Kidney (tissue), 14 donors: ENCODE results near the gene STKLD1. TPM values are rescaled to one million over a fixed set of nuclear protein-coding genes. Genes with fewer than 3 reads are reported as not detected.
A peak's percentile ranks its signal among the peaks of the same experiment; 100 is the strongest.
"Not testable (repeated sequence)": the region's sequence is repeated elsewhere in the genome, so short reads cannot be mapped to it uniquely, and the experiment has no call there.

Experiments
- DNase-seq, 5 donors: peaks; one replicate each; pipeline ENCODE4 v3.0.0-alpha.2; 2013 to 2020
- FAIRE-seq: peaks from 2 replicates; lab custom pipeline; 2012; peaks lifted over from hg19 to GRCh38; lab: Jason Lieb, UNC
- H3K27ac ChIP-seq, 2 donors: one replicate each; pipeline ENCODE4 v1.7.0; 2013; ENCODE audit warnings: low read depth in 2 of 2, low read length in 2 of 2, inconsistent platforms in 1 of 2
- H3K27me3 ChIP-seq: one replicate; pipeline ENCODE4 v1.7.1; 2013; ENCODE audit warnings: low read length, inconsistent platforms; ENCODE audit not compliant: control insufficient read depth, insufficient read depth
- H3K36me3 ChIP-seq, 3 donors: one replicate each; pipeline versions ENCODE4 v1.7.0 to v1.7.1; 2013; ENCODE audit warnings: low read length in 3 of 3, control low read depth in 1 of 3, inconsistent platforms in 1 of 3; ENCODE audit not compliant: insufficient read depth in 3 of 3, control insufficient read depth in 2 of 3
- H3K4me1 ChIP-seq, 3 donors: one replicate each; pipeline versions ENCODE4 v1.7.0 to v1.7.1; 2013; ENCODE audit warnings: low read length in 3 of 3, inconsistent platforms in 1 of 3, low read depth in 1 of 3; ENCODE audit not compliant: control insufficient read depth in 2 of 3, insufficient read depth in 2 of 3
- H3K4me3 ChIP-seq, 3 donors: one replicate each; pipeline versions ENCODE4 v1.7.0 to v1.8.1; 2013; ENCODE audit warnings: low read length in 3 of 3, control low read depth in 1 of 3, inconsistent platforms in 1 of 3
- H3K9ac ChIP-seq, 3 donors: one replicate each; pipeline versions ENCODE4 v1.7.0 to v1.7.1; 2013; ENCODE audit warnings: low read length in 3 of 3, control low read depth in 1 of 3, inconsistent platforms in 1 of 3
- H3K9me3 ChIP-seq, 3 donors: one replicate each; pipeline versions ENCODE4 v1.7.0 to v1.7.1; 2013; ENCODE audit warnings: low read length in 3 of 3, control low read depth in 1 of 3, inconsistent platforms in 1 of 3; ENCODE audit not compliant: control insufficient read depth in 2 of 3, insufficient read depth in 1 of 3
- intact Hi-C: fragments of 100-400 bp; cut with DNase I; formaldehyde crosslinking; loops from one replicate; pipeline ENCODE4 v1.11.1; 2022
- polyA plus RNA-seq: library from polyadenylated mRNA; stranded (reverse); fragments of 350-450 nt; fragmentation: Illumina TruSeq; extraction: RNeasy Lipid Tissue Mini Kit (QIAGEN cat#74804); gene quantifications from one replicate; pipeline ENCODE4 v1.2.3, GENCODE V29; 2014; ENCODE audit warnings: low read depth, low replicate concordance; ENCODE audit not compliant: insufficient read depth
- total RNA-seq: library from RNA; stranded (reverse); fragmentation: NEBNext Ultra II Directional; extraction: Animal tissue kit (Norgen Biotek cat#: 25700); gene quantifications from one replicate; pipeline ENCODE4 v1.2.1, GENCODE V29; 2021
- TF ChIP-seq, protein P1 (sequence below): IDR thresholded peaks from 3 replicates; pipeline ENCODE4 v1.5.1; 2012; ENCODE audit warnings: mild to moderate bottlenecking, moderate library complexity, borderline replicate concordance; ENCODE audit not compliant: insufficient read depth; ENCODE audit errors: extremely low read depth
- donor health status: control.
- donor health status: control.
- donor health status: control.
- donor health status: control.
- donor health status: control.
- donor health status: DM: yes; HTN: yes; CAD: no.
- donor health status: Normal renal cell carcinoma (clear cell type).

The STKLD1 gene
- total and polyA plus RNA-seq, 2 donors from 2014 or later = 1.9 to 4.0 TPM

- peak overlapping the region in 1 of 3 donors; percentile 19 for H3K9ac ChIP-seq
- TF ChIP-seq, protein P1, sequence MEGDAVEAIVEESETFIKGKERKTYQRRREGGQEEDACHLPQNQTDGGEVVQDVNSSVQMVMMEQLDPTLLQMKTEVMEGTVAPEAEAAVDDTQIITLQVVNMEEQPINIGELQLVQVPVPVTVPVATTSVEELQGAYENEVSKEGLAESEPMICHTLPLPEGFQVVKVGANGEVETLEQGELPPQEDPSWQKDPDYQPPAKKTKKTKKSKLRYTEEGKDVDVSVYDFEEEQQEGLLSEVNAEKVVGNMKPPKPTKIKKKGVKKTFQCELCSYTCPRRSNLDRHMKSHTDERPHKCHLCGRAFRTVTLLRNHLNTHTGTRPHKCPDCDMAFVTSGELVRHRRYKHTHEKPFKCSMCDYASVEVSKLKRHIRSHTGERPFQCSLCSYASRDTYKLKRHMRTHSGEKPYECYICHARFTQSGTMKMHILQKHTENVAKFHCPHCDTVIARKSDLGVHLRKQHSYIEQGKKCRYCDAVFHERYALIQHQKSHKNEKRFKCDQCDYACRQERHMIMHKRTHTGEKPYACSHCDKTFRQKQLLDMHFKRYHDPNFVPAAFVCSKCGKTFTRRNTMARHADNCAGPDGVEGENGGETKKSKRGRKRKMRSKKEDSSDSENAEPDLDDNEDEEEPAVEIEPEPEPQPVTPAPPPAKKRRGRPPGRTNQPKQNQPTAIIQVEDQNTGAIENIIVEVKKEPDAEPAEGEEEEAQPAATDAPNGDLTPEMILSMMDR = no peak
- FAIRE-seq (no peak), DNase-seq (peak in 2 of 5 donors; percentile 21 to 28)
- no peak overlapping the region for H3K27ac ChIP-seq
- peak overlapping the region in 2 of 3 donors; percentile 3 to 88 for H3K4me3 ChIP-seq
- H3K36me3 ChIP-seq = peaks cover 0 to 27% (median 20%) of the 10 kb centered on the region in 3 donors
- H3K9me3 ChIP-seq = no peaks in the 10 kb centered on the region
- intact Hi-C loops = loop anchor here (10.0 kb wide), 1 partner anchor 149 kb away; no protein-coding TSS in a partner anchor
- peaks cover 0 to 22% (median 0%) of the 10 kb centered on the region in 3 donors for H3K4me1 ChIP-seq
- no peaks in the 10 kb centered on the region for H3K27me3 ChIP-seq
These were observed 42.0 kb upstream of the STKLD1 start for GRCh38 chr9:133334161-133334560.

DNA sequence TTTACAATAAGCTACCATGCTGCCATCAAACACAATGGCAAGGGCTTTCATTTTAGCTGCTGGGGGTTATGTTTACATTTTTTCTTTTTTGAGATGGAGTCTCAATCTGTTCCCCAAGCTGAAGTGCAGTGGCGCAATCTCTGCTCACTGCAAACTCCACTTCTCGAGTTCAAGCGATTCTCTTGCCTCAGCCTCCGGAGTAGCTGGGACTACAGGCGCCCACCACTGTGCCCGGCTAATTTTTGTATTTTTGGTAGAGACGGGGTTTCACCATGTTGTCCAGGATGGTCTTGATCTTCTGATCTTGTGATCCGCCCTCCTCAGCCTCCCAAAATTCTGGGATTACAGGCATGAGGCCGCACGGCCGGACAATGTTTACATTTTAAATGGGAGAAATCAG is 41.3 kb upstream of the STKLD1 start:
- intact Hi-C loops = loop anchor here (10.0 kb wide), 1 partner anchor 150 kb away; no protein-coding TSS in a partner anchor
- not testable (repeated sequence) for FAIRE-seq, H3K27ac ChIP-seq, H3K27me3 ChIP-seq, H3K9me3 ChIP-seq
- Histone ChIP-seq H3K4me1 (peaks cover 0 to 22% (median 0%) of the 10 kb centered on the region in 3 donors), H3K9ac (peak overlapping the region in 1 of 3 donors; percentile 71), H3K36me3 (peaks cover 0 to 27% (median 22%) of the 10 kb centered on the region in 3 donors), H3K4me3 (peak overlapping the region in 2 of 3 donors; percentile 59 to 88)
- DNase-seq = peak in 1 of 5 donors; percentile 35

GRCh38 chr9:133335924-133336811 is 40.0 kb upstream of the STKLD1 start, which contains the start of gene SURF6:
Gene SURF6, minus strand, starts transcription at chr9:133336188. Its CDS starts 56 bp downstream, at chr9:133336132.
- Histone ChIP-seq H3K36me3 (peaks cover 0 to 21% (median 20%) of the 10 kb centered on the region in 3 donors), H3K9ac (peak within 1 kb of the TSS; percentile 72 to 85 (median 73)), H3K27ac (peak within 1 kb of the TSS; percentile 47 to 67), H3K4me1 (peaks cover 0 to 22% (median 0%) of the 10 kb centered on the region in 3 donors), H3K4me3 (peak within 1 kb of the TSS; percentile 70 to 88 (median 78)), H3K9me3 (no peaks in the 10 kb centered on the region), H3K27me3 (no peaks in the 10 kb centered on the region)
- FAIRE-seq = no peak
- TF ChIP-seq, protein P1 = peak; percentile 21
- DNase-seq = peak; percentile 91 to 97 (median 94)
- intact Hi-C loops = loop anchor here (10.0 kb wide), 1 partner anchor 151 kb away; no protein-coding TSS in a partner anchor

DNA sequence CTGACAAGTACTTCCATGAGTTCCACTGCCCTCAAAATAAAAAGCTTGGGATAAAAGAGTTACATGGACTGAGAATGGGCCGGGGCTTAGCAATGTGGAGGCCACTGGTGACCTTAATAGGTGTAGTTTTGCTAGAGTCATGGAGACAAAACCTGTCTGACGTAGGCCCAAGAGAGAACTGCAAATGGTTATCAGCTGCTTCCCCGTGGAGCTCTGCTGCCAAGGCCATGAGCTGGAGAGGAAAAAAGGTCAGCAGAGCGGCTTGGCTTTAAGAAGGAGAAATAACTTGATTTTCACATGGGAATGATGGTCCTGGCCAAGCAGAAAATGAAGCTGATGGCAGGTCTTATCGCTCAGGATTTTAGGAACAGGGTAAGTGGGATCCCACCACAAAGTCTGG is 36.5 kb upstream of the STKLD1 start:
- Histone ChIP-seq H3K27ac (no peak overlapping the region), H3K9ac (no peak overlapping the region), H3K4me3 (no peak overlapping the region), H3K36me3 (peaks cover 0 to 18% (median 7%) of the 10 kb centered on the region in 3 donors), H3K4me1 (peaks cover 0 to 10% (median 0%) of the 10 kb centered on the region in 3 donors), H3K9me3 (no peaks in the 10 kb centered on the region), H3K27me3 (no peaks in the 10 kb centered on the region)
- DNase-seq (peak in 1 of 5 donors; percentile 10), FAIRE-seq (no peak)
- TF ChIP-seq, protein P1 = no peak
- intact Hi-C loops = loop anchor here (10.0 kb wide), 1 partner anchor 155 kb away; no protein-coding TSS in a partner anchor
